GM19468 (cell line): Measurements from ENCODE around the gene SLC66A1.

Experiments
- ATAC-seq: cut with Tn5 transposase; IDR thresholded peaks from one replicate; pipeline ENCODE4 v1.9.1; 2021; ENCODE audit warnings: mild to moderate bottlenecking, moderate library complexity, moderate number of reproducible peaks; ENCODE audit not compliant: unreplicated experiment; ENCODE audit errors: extremely low read depth

Gene SLC66A1

GRCh38 chr1:19323987-19324664 is 12.0 kb downstream of the SLC66A1 start:
- ATAC-seq, result no peak

GRCh38 chr1:19324665-19324990 is 12.5 kb downstream of the SLC66A1 start:
- ATAC-seq, result no peak

- ATAC-seq, result no peak
Observed at GRCh38 chr1:19325368-19325957, 13.3 kb downstream of the SLC66A1 start.

- ATAC-seq, result no peak
Observed at GRCh38 chr1:19325958-19326747, 14.0 kb downstream of the SLC66A1 start.

- ATAC-seq, result no peak
Observed at GRCh38 chr1:19326748-19327065, 14.6 kb downstream of the SLC66A1 start.

GRCh38 chr1:19327301-19327700 is 15.2 kb downstream of the SLC66A1 start:
- ATAC-seq, result no peak

- no peak for ATAC-seq
Observed at GRCh38 chr1:19327736-19328135, 15.6 kb downstream of the SLC66A1 start.

- no peak for ATAC-seq
Observed at GRCh38 chr1:19328486-19328885, 16.4 kb downstream of the SLC66A1 start.

- no peak for ATAC-seq
Observed at GRCh38 chr1:19329188-19329587, 17.1 kb downstream of the SLC66A1 start.

- no peak for ATAC-seq
Observed at GRCh38 chr1:19329611-19330010, 17.5 kb downstream of the SLC66A1 start.

- no peak for ATAC-seq
Observed at GRCh38 chr1:19330449-19331135, 18.5 kb downstream of the SLC66A1 start.

- no peak for ATAC-seq
Observed at GRCh38 chr1:19331262-19331878, 19.2 kb downstream of the SLC66A1 start.

- no peak for ATAC-seq
Observed at GRCh38 chr1:19332832-19333231, 20.7 kb downstream of the SLC66A1 start.

GRCh38 chr1:19333587-19334354 is 21.6 kb downstream of the SLC66A1 start:
- ATAC-seq, result no peak

- no peak for ATAC-seq
Observed at GRCh38 chr1:19336543-19336942, 24.4 kb downstream of the SLC66A1 start.

GRCh38 chr1:19337289-19337688 is 25.2 kb downstream of the SLC66A1 start:
- no peak for ATAC-seq

GRCh38 chr1:19338323-19338762 is 26.2 kb downstream of the SLC66A1 start:
- ATAC-seq, result no peak

- ATAC-seq, result no peak
Observed at GRCh38 chr1:19339214-19339861, 27.2 kb downstream of the SLC66A1 start.

- no peak for ATAC-seq
Observed at GRCh38 chr1:19340387-19340937, 28.3 kb downstream of the SLC66A1 start.
